ENCODE measurements around the gene OSBPL6.

The OSBPL6 gene

GRCh38 chr2:178359192-178359912 lies 165.0 kb downstream of the OSBPL6 start:
- no peak for DNase-seq (ENCODE audit: low spot score)

DNA sequence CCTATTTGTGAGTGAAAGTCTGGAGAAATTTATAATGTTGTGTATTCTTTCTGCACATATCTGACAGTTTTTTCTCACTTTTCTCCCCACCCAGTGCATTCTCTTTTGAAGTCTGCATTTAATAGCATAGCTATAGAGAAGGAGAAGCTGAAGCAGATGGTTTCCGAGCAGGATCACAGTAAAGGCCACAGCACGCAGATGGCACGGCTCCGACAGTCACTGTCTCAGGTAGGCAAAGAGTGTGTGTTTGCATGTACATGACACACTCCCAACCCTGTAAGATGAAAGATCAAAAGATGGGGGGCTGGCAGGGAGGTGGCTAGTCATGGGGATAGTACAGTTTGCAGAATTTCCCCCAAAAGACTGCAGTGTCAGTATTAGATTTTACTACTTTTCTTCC lies 167.3 kb downstream of the OSBPL6 start:
- no peak for DNase-seq (ENCODE audit: low spot score)

DNA sequence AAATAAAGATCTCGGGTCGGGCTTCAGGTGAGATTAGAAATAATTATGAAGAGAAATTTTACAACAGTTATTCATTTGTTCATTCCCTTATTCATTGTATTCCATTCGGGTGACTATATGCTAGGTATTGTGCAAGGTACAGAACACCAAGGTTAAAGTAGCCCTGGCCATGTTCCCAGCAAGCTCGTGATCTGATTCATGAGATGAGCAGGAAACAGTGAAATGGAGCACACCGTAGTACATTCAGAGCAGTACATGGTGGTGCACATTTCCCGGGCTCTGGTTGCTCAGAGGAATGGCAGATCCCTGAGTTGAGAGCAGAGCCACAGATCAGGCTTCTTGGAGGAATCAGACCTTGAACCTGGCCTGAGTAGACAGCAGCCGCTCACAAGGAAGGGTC lies 168.9 kb downstream of the OSBPL6 start:
- no peak for DNase-seq (ENCODE audit: low spot score)

DNA sequence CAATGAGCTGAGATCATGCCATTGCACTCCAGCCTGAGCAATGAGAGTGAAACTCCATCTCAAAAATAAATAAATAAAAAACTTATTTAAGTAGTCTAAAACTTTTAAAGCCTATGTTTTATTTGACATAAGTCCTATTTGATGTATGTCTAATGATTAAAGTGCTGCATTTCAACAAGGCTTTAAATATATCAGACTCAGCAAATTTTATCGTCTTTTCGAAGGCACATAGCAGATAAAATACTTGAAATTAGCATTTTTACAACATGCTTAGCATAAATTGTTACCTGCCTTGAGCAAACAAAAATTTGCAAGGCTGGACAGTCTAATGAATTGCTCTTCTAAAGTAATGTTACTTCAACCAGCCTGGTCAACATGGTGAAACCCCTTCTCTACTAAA lies 170.8 kb downstream of the OSBPL6 start:
- DNase-seq (ENCODE audit: low spot score), result no peak

- no peak for DNase-seq (ENCODE audit: low spot score)
Observed at GRCh38 chr2:178366412-178366811, 172.1 kb downstream of the OSBPL6 start.

- no peak for DNase-seq (ENCODE audit: low spot score)
Observed at GRCh38 chr2:178367344-178367743, 173.0 kb downstream of the OSBPL6 start.

DNA sequence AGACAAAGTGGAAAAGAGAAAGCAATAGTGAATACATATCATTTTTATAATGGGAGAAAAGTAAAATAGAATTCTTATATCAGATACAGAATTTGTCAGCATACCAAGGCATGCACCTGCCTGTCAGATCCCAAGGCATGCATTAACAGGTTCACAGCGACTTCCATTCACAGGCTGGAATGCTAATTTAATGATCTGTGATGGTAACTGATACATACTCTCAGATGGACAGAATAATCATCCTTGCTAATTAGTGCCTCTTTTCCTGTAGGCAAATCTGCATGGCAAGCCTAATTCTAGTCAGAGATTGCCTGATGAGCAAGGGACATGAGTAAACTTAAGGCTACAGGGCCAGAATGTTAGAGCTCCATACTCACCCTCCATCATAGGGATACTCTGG lies 180.6 kb downstream of the OSBPL6 start:
- no peak for DNase-seq (ENCODE audit: low spot score)

GRCh38 chr2:178377046-178377445 lies 182.7 kb downstream of the OSBPL6 start:
- DNase-seq (ENCODE audit: low spot score), result no peak

- no peak for DNase-seq (ENCODE audit: low spot score)
Observed at GRCh38 chr2:178379162-178380004, 185.1 kb downstream of the OSBPL6 start.

GRCh38 chr2:178380763-178381162 lies 186.5 kb downstream of the OSBPL6 start:
- no peak for DNase-seq (ENCODE audit: low spot score)

DNA sequence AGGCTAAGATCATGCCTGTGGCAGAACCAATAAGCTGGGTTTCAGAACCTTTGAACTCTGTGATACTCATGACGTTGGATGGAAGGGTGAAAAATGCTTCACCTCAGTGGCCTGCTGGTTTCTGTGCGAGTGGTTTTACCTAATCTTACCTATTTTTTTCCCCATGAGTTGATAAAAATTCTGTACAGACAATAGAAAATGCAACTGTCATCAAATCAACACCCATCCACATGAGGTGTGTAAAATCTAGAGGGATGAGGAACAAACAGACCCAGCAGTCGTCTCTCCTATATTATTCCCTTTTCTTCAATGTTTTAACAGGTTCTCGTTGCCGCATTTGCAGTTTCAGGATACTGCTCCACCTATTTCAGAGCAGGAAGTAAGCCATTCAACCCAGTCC lies 189.4 kb downstream of the OSBPL6 start:
- DNase-seq (ENCODE audit: low spot score), result no peak

DNA sequence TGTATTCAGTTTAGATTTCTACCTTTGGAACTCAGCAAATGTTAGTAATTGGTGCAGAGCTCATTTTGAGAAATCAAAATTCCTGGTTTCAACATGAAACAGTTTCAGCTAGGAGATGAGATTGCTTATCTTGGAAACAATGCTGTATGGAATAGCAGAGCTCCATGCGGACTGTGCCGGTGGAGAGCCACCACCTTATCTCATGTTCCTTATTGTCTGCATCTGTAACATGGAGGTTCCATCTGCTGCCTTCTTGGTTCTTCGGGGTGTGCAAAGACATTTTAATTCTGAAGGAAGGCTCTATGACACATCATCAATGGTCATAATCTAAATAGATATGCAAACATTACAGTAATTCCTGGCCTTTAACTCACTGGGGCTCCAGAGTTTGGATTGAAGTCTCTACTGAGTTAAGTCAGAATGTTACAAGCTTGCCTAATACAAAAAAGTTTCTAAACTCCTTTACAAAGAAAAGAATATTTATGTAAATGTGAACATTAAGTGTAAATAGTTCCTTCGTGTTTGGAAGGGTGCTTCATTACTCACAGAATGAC lies 191.4 kb downstream of the OSBPL6 start:
- no peak for DNase-seq (ENCODE audit: low spot score)

DNA sequence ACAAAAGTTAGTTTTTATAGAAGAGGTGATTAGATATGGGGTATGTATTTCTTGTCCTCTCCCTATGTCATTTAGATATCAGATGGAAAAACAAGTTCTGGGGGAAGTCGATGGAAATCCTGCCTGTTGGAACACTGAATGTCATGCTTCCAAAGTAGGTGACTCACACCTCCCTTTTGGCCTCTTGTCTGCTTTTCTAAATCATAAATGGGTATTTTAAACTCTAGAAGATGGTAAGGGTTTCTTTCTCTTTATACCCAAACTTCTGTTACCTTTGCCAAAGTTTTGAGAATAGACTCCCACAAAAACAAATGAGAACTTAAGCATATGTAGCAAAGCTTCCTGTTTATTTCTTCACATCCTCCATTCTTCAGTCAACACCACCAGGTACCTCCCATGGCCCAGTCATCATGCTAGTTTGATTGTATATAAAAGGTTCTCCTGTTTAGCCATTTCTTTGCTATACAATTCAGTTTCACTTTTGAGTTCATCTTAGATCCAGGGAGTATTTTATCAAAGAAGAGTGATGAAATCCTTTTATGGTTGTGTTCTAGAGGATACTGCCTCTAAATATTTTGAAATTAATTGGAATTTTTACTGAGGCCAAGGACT lies 192.8 kb downstream of the OSBPL6 start:
- no peak for DNase-seq (ENCODE audit: low spot score)

- no peak for DNase-seq (ENCODE audit: low spot score)
Observed at GRCh38 chr2:178388287-178388686, 194.0 kb downstream of the OSBPL6 start.

GRCh38 chr2:178391701-178392100 lies 197.4 kb downstream of the OSBPL6 start:
- DNase-seq (ENCODE audit: low spot score), result no peak

DNA sequence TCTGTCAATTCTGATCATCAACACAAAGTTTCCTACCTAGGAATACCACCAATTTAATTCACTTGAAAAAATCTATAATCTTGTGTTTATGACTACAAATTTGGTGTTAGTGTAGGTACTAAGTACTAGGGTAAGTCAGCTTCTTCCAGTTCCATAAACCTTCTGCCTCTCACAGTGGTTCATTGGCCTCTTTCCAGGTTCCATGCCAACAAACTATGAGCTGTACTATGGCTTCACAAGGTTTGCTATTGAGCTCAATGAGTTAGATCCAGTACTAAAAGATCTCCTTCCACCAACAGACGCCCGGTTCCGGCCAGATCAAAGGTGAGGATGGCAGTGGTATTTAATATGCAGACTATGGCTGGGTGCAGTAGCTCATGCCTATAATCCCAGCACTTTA lies 197.9 kb downstream of the OSBPL6 start:
- DNase-seq (ENCODE audit: low spot score), result no peak

DNA sequence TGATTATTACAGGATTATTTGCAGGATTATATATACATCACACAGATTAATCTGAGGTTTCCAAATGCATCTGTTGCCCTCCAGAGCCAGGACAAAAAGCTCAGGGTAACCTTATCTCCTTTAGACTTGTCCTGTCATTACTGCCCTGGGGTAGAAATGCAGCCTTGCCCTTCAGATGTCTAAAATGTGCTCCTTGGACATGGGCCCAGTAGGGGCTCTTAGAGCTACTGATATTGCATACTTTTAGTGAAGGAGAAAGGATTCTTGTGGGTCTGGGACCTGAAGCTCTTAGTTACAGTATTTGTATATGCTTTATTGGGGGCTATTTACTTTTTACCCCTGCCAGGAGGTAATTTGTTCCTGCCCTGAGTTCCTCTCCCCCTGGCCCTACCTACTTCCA lies 200.5 kb downstream of the OSBPL6 start:
- no peak for DNase-seq (ENCODE audit: low spot score)

GRCh38 chr2:178395295-178395694 lies 201.0 kb downstream of the OSBPL6 start:
- no peak for DNase-seq (ENCODE audit: low spot score)

- DNase-seq (ENCODE audit: low spot score), result no peak
Observed at GRCh38 chr2:178395941-178396570, 201.7 kb downstream of the OSBPL6 start.

DNA sequence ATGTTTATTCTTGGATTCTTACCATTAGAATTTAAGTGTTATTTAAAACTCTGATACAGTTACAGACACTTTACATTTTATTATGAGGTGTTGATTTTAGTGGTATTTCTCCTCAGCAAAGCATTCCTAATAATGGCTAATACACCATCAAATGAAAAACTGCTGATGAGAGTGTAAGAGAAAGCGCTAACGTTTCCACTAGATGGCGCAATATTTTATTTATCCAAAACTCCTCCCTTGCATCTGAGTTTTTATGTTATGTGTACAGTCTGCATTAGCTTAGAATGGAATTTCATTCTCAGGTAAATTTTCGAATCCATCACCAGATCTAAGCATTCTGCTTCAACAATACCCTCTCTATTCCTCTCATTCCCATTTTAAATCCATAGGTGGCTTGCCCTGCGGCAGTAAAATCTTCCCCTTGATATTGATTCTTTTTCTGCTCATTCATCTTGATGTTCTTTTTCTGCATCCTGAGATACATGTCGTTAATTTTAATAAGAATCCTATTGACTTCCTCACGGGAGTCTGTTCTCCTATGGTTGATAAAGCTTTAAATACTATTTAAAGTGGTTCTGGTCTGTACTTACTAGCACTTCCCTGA lies 202.8 kb downstream of the OSBPL6 start:
- peak; percentile 35 for DNase-seq (ENCODE audit: low spot score)

DNA sequence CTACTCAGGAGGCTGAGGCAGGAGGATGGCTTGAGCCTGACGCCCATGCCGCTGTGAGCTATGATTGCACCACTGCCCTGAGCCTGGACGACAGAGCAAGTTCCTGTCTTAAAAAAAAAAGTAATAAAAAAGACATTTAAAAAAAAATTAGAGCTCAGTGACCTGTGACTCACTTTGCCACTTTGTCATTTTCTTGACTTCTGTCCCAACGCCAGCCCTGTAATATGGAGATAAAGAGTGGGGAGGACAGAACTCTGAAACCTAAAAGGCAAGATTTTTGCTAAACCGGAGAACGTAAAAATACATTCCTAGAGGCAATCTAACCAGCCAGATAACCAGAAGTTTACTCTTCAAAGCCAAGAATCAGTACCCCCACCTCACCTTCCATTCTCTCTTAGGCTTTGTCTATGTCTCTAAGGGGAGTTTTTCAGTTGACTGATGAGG lies 207.7 kb downstream of the OSBPL6 start:
- DNase-seq (ENCODE audit: low spot score), result no peak

Data from CD4-positive, alpha-beta T cell treated with Interleukin-6 at 100 ng/mL for 8 hours (primary cell).